ENCODE measurements around the gene MEGF10.

DNA sequence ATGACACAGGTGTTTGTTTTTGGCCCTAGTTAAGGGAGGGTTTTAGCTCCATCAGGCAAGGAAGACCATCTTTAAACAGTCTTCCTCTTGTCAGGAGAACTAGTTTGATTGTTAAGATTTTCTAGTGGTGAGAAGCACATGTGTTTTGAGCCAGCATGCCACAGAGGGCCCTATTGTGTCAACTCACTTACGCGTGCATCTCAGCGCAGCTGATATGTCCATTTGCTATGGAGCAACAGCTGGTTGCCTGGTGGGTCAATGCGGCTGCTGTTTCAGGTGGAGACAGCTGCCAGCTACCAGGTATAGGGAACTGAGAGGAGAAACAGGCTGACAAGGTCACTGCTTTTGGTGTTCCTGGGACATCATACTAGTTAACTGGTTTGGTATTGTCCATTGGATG lies 126.3 kb downstream of the MEGF10 start:
- TF ChIP-seq CTCF (conservative IDR thresholded peaks at IDR 0.05) (no peak), EZH2 (IDR thresholded peaks at IDR 0.05; ENCODE audit: low read depth) (no peak)

Data from PC-9 (cell line).